ENCODE measurements around the gene DAPK2. TPM values are rescaled to one million over a fixed set of nuclear protein-coding genes. Genes with fewer than 3 reads are reported as not detected.

DAPK2 gene
- total RNA-seq, 1 donor from 2014 or later = 2.6 TPM

- Mint-ChIP-seq H3K4me3 (no peak overlapping the region), H3K36me3 (no peaks in the 10 kb centered on the region), H3K9me3 (no peaks in the 10 kb centered on the region), H3K27me3 (ENCODE audit: low read depth) (no peaks in the 10 kb centered on the region), H3K27ac (no peak overlapping the region), H3K4me1 (no peaks in the 10 kb centered on the region)
- TF ChIP-seq, protein P1, sequence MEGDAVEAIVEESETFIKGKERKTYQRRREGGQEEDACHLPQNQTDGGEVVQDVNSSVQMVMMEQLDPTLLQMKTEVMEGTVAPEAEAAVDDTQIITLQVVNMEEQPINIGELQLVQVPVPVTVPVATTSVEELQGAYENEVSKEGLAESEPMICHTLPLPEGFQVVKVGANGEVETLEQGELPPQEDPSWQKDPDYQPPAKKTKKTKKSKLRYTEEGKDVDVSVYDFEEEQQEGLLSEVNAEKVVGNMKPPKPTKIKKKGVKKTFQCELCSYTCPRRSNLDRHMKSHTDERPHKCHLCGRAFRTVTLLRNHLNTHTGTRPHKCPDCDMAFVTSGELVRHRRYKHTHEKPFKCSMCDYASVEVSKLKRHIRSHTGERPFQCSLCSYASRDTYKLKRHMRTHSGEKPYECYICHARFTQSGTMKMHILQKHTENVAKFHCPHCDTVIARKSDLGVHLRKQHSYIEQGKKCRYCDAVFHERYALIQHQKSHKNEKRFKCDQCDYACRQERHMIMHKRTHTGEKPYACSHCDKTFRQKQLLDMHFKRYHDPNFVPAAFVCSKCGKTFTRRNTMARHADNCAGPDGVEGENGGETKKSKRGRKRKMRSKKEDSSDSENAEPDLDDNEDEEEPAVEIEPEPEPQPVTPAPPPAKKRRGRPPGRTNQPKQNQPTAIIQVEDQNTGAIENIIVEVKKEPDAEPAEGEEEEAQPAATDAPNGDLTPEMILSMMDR (IDR thresholded peaks at IDR 0.05; ENCODE audit: unreplicated experiment) = no peak
- no peak for DNase-seq (ENCODE audit: low spot score in 2 of 2, unreplicated experiment in 2 of 2)
Measured at GRCh38 chr15:63986185-63986680, 60.1 kb downstream of the DAPK2 start.

GRCh38 chr15:63985221-63986184 is 60.8 kb downstream of the DAPK2 start:
- TF ChIP-seq, protein P1 (IDR thresholded peaks at IDR 0.05; ENCODE audit: unreplicated experiment) = no peak
- Mint-ChIP-seq H3K4me3 (no peak overlapping the region), H3K4me1 (no peaks in the 10 kb centered on the region), H3K27ac (no peak overlapping the region), H3K27me3 (ENCODE audit: low read depth) (no peaks in the 10 kb centered on the region), H3K9me3 (no peaks in the 10 kb centered on the region), H3K36me3 (no peaks in the 10 kb centered on the region)
- no peak for DNase-seq (ENCODE audit: low spot score in 2 of 2, unreplicated experiment in 2 of 2)

DNA sequence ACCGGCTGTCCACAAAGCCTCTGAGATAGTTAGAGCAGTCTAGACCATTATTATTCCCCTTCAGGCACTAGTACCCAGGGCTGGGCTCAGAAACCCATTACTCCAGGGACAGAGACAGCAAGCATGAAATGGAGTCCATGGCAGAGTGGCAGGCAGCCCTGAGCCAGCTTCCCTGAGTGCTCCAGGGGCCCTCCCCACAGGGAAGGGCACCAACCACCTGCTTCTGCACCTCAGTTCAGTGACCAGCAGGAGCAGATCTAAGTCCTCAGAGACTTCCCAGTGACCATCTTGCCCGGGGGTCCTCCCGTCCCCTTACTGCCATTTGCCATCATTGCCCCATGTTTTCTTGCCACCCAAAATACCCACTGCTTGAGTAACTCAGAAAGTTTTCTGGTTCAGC is 62.0 kb downstream of the DAPK2 start:
- Mint-ChIP-seq H3K36me3 (no peaks in the 10 kb centered on the region), H3K27me3 (ENCODE audit: low read depth) (no peaks in the 10 kb centered on the region), H3K27ac (no peak overlapping the region), H3K9me3 (no peaks in the 10 kb centered on the region), H3K4me1 (no peaks in the 10 kb centered on the region), H3K4me3 (no peak overlapping the region)
- TF ChIP-seq, protein P1 (IDR thresholded peaks at IDR 0.05; ENCODE audit: unreplicated experiment) = no peak
- no peak for DNase-seq (ENCODE audit: low spot score in 2 of 2, unreplicated experiment in 2 of 2)

- Mint-ChIP-seq H3K36me3 (no peaks in the 10 kb centered on the region), H3K27ac (no peak overlapping the region), H3K4me1 (peaks cover 7% of the 10 kb centered on the region), H3K4me3 (no peak overlapping the region), H3K9me3 (no peaks in the 10 kb centered on the region), H3K27me3 (ENCODE audit: low read depth) (no peaks in the 10 kb centered on the region)
- TF ChIP-seq, protein P1 (IDR thresholded peaks at IDR 0.05; ENCODE audit: unreplicated experiment) = no peak
- no peak for DNase-seq (ENCODE audit: low spot score in 2 of 2, unreplicated experiment in 2 of 2)
Measured at GRCh38 chr15:63983061-63983711, 63.1 kb downstream of the DAPK2 start.

GRCh38 chr15:63982381-63982854 is 63.9 kb downstream of the DAPK2 start:
- H3K4me1 Mint-ChIP-seq = peaks cover 7% of the 10 kb centered on the region
- H3K27me3 Mint-ChIP-seq (ENCODE audit: low read depth) = no peaks in the 10 kb centered on the region
- TF ChIP-seq, protein P1 (IDR thresholded peaks at IDR 0.05; ENCODE audit: unreplicated experiment) = no peak
- DNase-seq (ENCODE audit: low spot score in 2 of 2, unreplicated experiment in 2 of 2) = no peak
- no peak overlapping the region for H3K4me3 Mint-ChIP-seq
- H3K27ac Mint-ChIP-seq = no peak overlapping the region
- no peaks in the 10 kb centered on the region for H3K36me3 Mint-ChIP-seq
- no peaks in the 10 kb centered on the region for H3K9me3 Mint-ChIP-seq
